ENCODE data around the gene C9orf72.

DNA sequence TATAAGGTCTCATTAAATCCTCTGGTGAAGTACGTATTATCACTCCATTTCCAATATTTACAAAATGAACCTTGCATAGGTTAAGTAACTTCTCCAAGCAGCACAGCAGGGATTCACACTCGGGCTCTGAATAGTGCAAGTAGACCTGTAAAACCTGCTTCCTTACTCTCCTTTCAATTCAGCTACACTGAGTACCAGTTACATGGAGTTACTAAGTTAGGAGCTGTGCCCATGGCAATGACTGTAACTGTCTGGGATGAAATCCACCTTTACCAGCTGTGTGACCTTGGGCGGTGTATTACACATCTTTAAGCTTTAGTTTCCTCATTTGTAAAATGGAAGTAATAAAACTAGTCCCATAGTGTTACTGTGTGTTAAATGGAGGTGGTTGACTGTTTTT, 27.8 kb downstream of the C9orf72 start:
- TF ChIP-seq POLR2A (IDR thresholded peaks at IDR 0.05) = no peak
- TF ChIP-seq, protein P1, sequence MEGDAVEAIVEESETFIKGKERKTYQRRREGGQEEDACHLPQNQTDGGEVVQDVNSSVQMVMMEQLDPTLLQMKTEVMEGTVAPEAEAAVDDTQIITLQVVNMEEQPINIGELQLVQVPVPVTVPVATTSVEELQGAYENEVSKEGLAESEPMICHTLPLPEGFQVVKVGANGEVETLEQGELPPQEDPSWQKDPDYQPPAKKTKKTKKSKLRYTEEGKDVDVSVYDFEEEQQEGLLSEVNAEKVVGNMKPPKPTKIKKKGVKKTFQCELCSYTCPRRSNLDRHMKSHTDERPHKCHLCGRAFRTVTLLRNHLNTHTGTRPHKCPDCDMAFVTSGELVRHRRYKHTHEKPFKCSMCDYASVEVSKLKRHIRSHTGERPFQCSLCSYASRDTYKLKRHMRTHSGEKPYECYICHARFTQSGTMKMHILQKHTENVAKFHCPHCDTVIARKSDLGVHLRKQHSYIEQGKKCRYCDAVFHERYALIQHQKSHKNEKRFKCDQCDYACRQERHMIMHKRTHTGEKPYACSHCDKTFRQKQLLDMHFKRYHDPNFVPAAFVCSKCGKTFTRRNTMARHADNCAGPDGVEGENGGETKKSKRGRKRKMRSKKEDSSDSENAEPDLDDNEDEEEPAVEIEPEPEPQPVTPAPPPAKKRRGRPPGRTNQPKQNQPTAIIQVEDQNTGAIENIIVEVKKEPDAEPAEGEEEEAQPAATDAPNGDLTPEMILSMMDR (IDR thresholded peaks at IDR 0.05) = no peak
